ENCODE results near the gene ALDH3B1.

Gene ALDH3B1

DNA sequence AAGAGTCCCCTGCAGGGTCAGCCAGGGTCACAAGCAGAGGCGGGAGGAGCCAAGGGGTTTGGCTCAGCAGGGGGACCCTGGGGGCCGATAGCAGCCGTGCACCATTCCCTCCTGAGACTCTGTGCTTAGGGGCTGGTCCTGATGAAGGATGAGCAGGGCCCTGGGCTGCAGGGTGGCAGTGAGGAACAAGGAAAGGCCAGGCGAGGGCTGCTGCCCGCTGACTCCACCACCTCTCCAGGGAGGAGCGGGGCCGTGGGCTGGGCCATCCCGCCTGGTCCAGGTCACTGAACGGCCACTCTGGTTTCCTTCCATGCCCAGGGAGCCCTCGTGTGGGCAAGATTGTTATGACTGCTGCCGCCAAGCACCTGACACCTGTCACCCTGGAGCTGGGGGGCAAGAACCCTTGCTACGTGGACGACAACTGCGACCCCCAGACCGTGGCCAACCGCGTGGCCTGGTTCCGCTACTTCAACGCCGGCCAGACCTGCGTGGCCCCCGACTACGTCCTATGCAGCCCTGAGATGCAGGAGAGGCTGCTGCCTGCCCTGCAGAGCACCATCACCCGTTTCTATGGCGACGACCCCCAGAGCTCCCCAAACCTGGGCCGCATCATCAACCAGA is 11.2 kb downstream of the ALDH3B1 start:
- no peak for DNase-seq (ENCODE audit: low read depth)
- no peak overlapping the region for H3K4me3 ChIP-seq (ENCODE audit: control insufficient read depth, low read depth, low read length)
- TF ChIP-seq, protein P1, sequence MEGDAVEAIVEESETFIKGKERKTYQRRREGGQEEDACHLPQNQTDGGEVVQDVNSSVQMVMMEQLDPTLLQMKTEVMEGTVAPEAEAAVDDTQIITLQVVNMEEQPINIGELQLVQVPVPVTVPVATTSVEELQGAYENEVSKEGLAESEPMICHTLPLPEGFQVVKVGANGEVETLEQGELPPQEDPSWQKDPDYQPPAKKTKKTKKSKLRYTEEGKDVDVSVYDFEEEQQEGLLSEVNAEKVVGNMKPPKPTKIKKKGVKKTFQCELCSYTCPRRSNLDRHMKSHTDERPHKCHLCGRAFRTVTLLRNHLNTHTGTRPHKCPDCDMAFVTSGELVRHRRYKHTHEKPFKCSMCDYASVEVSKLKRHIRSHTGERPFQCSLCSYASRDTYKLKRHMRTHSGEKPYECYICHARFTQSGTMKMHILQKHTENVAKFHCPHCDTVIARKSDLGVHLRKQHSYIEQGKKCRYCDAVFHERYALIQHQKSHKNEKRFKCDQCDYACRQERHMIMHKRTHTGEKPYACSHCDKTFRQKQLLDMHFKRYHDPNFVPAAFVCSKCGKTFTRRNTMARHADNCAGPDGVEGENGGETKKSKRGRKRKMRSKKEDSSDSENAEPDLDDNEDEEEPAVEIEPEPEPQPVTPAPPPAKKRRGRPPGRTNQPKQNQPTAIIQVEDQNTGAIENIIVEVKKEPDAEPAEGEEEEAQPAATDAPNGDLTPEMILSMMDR (conservative IDR thresholded peaks at IDR 0.05; ENCODE audit: control insufficient read depth, insufficient read depth, low read depth, low read length), result peak; percentile 7

DNA sequence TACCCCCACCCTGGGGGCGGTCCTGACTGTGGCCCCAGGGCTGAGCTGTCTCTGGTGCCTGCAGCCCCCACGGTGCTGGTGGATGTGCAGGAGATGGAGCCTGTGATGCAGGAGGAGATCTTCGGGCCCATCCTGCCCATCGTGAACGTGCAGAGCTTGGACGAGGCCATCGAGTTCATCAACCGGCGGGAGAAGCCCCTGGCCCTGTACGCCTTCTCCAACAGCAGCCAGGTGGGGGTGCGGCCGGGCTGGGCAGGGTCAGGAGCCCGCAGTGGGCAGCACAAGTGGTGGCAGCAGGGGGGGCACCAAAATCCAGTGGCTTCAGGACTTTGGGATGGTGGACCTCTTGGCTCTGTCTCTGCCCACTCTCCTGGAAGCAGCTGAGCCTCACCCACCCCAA is 12.4 kb downstream of the ALDH3B1 start:
- TF ChIP-seq, protein P1 (conservative IDR thresholded peaks at IDR 0.05; ENCODE audit: control insufficient read depth, insufficient read depth, low read depth, low read length), result no peak
- no peak for DNase-seq (ENCODE audit: low read depth)

DNA sequence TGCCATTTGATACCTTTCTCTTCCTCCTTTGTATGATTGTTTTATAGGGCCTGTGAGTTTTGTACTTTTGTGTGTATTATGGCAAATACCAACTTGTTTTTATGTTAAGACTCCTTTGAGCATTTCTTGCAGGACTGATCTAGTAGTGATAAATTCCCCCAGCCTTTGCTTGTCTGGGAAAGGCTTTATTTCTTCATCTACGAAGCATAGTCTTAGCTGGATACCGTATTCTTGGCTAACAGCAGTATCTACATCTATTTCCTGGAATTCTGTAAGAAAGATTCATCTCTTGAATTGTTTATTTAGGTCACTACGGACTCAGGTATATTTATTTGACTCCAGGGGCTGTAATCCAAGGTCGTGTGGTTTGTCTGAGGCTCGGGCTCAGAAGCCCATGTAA is 14.4 kb downstream of the ALDH3B1 start:
- no peak overlapping the region for H3K4me3 ChIP-seq (ENCODE audit: control insufficient read depth, low read depth, low read length)
- TF ChIP-seq, protein P1 (conservative IDR thresholded peaks at IDR 0.05; ENCODE audit: control insufficient read depth, insufficient read depth, low read depth, low read length), result no peak
- DNase-seq (ENCODE audit: low read depth), result no peak

More for the DNA sequence above, 12.4 kb downstream of the ALDH3B1 start:
- no peak overlapping the region for H3K4me3 ChIP-seq (ENCODE audit: control insufficient read depth, low read depth, low read length)

DNA sequence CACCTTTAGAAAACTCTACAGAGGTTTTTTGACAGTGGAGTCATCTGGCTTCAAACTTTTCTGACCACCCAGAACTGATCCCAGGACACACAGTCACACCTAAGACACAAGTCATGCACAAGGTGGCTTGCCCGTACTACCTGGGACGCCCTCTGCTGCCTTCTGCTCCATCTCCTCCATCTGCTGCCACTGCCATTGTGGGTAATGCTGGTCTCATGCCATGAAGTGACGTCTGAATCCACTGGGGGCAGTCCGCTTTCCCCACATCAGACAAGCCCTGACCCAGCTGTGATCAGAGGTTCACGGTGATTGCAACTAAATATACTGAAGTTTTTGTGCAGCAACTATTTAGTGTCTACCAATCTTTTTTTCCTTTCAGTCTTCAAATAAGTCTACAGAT is 14.9 kb downstream of the ALDH3B1 start:
- no peak overlapping the region for H3K4me3 ChIP-seq (ENCODE audit: control insufficient read depth, low read depth, low read length)
- TF ChIP-seq, protein P1 (conservative IDR thresholded peaks at IDR 0.05; ENCODE audit: control insufficient read depth, insufficient read depth, low read depth, low read length), result no peak
- no peak for DNase-seq (ENCODE audit: low read depth)

DNA sequence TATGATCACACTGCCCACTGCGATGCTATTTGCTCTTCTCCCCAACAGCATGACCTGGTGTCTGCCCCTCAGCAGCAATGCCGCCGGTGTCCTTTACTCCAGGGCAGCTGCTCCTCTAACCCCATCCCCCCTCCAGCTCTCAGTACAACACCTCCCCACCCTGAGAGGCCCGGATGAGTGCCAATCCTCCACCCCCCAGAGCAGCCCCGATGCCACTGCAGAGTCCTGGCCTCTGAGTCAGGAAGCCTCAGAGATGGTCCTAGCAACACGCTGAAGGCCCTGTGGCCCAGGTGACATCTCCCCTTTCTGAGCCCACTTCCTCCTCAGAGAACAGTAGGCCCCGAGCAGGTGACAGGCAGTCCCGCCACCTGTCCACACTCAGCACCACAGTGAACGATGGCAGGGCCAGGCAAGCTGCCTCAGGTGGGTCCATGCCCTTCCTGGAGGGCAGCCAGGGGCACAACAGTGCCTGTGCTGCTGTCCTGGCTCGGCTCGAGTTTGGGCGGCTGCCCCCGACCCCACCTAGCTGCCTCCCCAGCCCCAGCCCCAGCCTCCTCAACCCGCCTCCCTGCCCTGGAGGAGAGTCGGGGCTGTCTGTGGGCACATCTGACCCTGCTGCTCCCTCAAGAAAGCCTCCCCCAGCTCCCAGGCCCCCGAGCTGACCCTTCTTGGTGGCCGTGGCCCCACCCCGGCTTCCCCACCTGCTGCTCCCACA is 16.4 kb downstream of the ALDH3B1 start:
- no peak overlapping the region for H3K4me3 ChIP-seq (ENCODE audit: control insufficient read depth, low read depth, low read length)
- no peak for DNase-seq (ENCODE audit: low read depth)
- TF ChIP-seq, protein P1 (conservative IDR thresholded peaks at IDR 0.05; ENCODE audit: control insufficient read depth, insufficient read depth, low read depth, low read length), result no peak

DNA sequence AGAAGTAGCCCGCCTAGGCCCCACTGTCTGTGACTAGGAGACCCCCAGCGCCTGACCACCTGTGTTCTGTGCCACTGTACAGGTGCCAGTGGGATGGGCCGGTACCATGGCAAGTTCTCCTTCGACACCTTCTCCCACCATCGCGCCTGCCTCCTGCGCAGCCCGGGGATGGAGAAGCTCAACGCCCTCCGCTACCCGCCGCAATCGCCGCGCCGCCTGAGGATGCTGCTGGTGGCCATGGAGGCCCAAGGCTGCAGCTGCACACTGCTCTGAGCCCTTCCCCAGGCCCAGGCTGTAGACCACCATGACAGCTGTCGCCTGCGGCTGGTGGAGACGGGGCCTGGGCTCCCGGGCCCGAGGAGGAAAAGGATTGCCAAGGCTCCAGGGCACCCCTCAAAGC is 17.5 kb downstream of the ALDH3B1 start:
- TF ChIP-seq, protein P1 (conservative IDR thresholded peaks at IDR 0.05; ENCODE audit: control insufficient read depth, insufficient read depth, low read depth, low read length), result no peak
- no peak overlapping the region for H3K4me3 ChIP-seq (ENCODE audit: control insufficient read depth, low read depth, low read length)
- no peak for DNase-seq (ENCODE audit: low read depth)

Data from fibroblast of mammary gland (primary cell).